GM06990 (cell line): ENCODE data around the gene METTL14.
A peak's percentile ranks its signal among the peaks of the same experiment; 100 is the strongest.
"Not testable (repeated sequence)": the region's sequence is repeated elsewhere in the genome, so short reads cannot be mapped to it uniquely, and the experiment has no call there.

Experiments used
- DNase-seq: peaks from one replicate; pipeline ENCODE4 v3.0.0-alpha.2; 2011; ENCODE audit not compliant: insufficient read length; ENCODE audit errors: extremely low read depth
- H3K27me3 ChIP-seq: replicated peaks from 2 replicates; pipeline ENCODE4 v1.6.0; 2011; ENCODE audit warnings: low read length; ENCODE audit not compliant: control insufficient read depth, insufficient read depth
- H3K36me3 ChIP-seq: 2 replicates; pipeline ENCODE4 v1.5.1; 2011; ENCODE audit warnings: low read length; ENCODE audit not compliant: control insufficient read depth, insufficient read depth
- H3K4me3 ChIP-seq: replicated peaks from 2 replicates; pipeline ENCODE4 v1.5.1; 2011; ENCODE audit warnings: low read depth, mild to moderate bottlenecking, control low read depth, low read length
- CTCF ChIP-seq: IDR thresholded peaks from 2 replicates; pipeline ENCODE4 v1.5.1; 2011; ENCODE audit warnings: low read length, control low read depth, mild to moderate bottlenecking, inconsistent platforms; ENCODE audit not compliant: insufficient read depth, poor library complexity, severe bottlenecking

The METTL14 gene

GRCh38 chr4:118684873-118685811 lies at the start of gene METTL14:
TSS of gene METTL14 (plus strand) at chr4:118685392. CDS start at chr4:118685535, 143 bp downstream.
- peak; percentile 89 for DNase-seq
- no peak for TF ChIP-seq CTCF
- H3K27me3 ChIP-seq, result no peaks in the 10 kb centered on the region

GRCh38 chr4:118636126-118636525 lies 49.1 kb upstream of the METTL14 start:
- not testable (repeated sequence) for H3K4me3 ChIP-seq, H3K27me3 ChIP-seq, DNase-seq, H3K36me3 ChIP-seq

More at GRCh38 chr4:118684873-118685811, at the start of gene METTL14:
- Histone ChIP-seq H3K4me3 (peak within 1 kb of the TSS; percentile 81), H3K36me3 (peaks cover 4% of the 10 kb centered on the region; the same call in 1 of the 2 replicates)

GRCh38 chr4:118664665-118665064 lies 20.5 kb upstream of the METTL14 start:
- not testable (repeated sequence) for H3K4me3 ChIP-seq, H3K36me3 ChIP-seq, DNase-seq, H3K27me3 ChIP-seq
- TF ChIP-seq CTCF, result peak; percentile 35

- DNase-seq, H3K36me3 ChIP-seq, H3K4me3 ChIP-seq, H3K27me3 ChIP-seq: not testable (repeated sequence)
Observed at GRCh38 chr4:118669220-118669619, 16.0 kb upstream of the METTL14 start.

- not testable (repeated sequence) for H3K4me3 ChIP-seq, H3K36me3 ChIP-seq, DNase-seq, H3K27me3 ChIP-seq
Observed at GRCh38 chr4:118670968-118671367, 14.2 kb upstream of the METTL14 start.

- TF ChIP-seq CTCF, result no peak
- Histone ChIP-seq H3K27me3 (no peaks in the 10 kb centered on the region), H3K4me3 (no peak overlapping the region), H3K36me3 (no peaks in the 10 kb centered on the region)
- DNase-seq, result no peak
Observed at GRCh38 chr4:118676128-118676527, 9.1 kb upstream of the METTL14 start.

- no peak for DNase-seq
- Histone ChIP-seq H3K27me3 (no peaks in the 10 kb centered on the region), H3K4me3 (no peak overlapping the region), H3K36me3 (no peaks in the 10 kb centered on the region)
- no peak for TF ChIP-seq CTCF
Observed at GRCh38 chr4:118680808-118681207, 4.4 kb upstream of the METTL14 start.
